22Rv1 (cell line): ENCODE results near the gene MBD6.

Experiments
- CTCF ChIP-seq: fragments of 450-650 bp; IDR thresholded peaks from 2 replicates; pipeline ENCODE4 v1.5.1; 2017; ENCODE audit warnings: mild to moderate bottlenecking
- ZFX ChIP-seq: fragments of 450-650 bp; IDR thresholded peaks from 2 replicates; pipeline ENCODE4 v1.6.1; 2017; ENCODE audit warnings: antibody characterized with exemption, borderline replicate concordance

GRCh38 chr12:57498571-57498970 is 24.1 kb upstream of the MBD6 start:
- TF ChIP-seq CTCF (no peak), ZFX (no peak)
